ENCODE data around the gene PPP1R1B. TPM values are rescaled to one million over a fixed set of nuclear protein-coding genes. Genes with fewer than 3 reads are reported as not detected.

The PPP1R1B gene
- total and polyA plus RNA-seq, 2 of the 4 experiments (the other 2 are of a cell fraction): not detected

DNA sequence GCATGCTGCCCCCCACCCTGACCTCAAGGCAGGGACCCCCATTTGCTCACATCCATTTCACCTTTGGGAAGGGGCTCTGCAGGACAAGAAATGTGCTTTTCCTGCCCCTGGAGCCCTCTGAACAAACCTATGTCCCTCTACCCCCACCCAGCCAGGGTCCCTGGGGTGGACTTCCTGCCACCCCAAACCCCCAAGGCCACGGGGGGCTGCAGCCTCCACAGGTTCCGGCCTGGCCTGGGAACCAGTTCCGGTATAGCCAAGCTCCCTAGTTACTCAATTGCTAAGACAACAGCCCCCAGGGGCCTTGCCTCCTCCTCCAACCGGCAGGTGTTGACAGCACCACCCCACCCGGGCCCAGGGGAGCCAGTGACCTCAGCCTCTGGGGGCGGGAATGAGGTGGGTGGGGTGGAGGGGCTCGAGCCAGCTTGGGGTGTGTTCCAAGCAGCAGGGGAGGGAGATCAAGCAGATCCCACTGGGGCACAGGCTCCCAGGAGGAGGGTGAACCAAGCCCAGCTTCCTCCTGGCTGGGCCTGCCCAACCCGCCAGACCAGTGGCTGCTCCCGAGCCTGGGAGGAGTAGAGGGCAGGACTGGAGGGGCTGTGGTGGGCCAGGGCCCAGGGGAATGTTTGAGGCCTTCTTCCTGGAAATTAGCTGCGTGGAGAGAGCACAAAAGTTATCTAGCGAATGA, 48.1 kb downstream of the PPP1R1B start:
- Histone ChIP-seq H2AFZ (replicated peaks; ENCODE audit: low read length, poor library complexity) (no peak overlapping the region), H3K27me3 (ENCODE audit: control insufficient read depth, insufficient read depth, low read length) (peaks cover 23% of the 10 kb centered on the region), H3K9me3 (ENCODE audit: control insufficient read depth, insufficient read depth, low read length) (no peaks in the 10 kb centered on the region), H3K4me1 (ENCODE audit: control insufficient read depth, insufficient read depth, low read length) (peaks cover 7% of the 10 kb centered on the region), H2AK9ac (replicated peaks; ENCODE audit: low read depth, low read length, poor library complexity) (no peak overlapping the region), H2BK15ac (ENCODE audit: low read depth, low read length) (no peak overlapping the region), H3K4me3 (ENCODE audit: insufficient read depth, low read depth, low read length) (no peak overlapping the region), H3K14ac (replicated peaks; ENCODE audit: low read depth, low read length) (no peak overlapping the region), H4K20me1 (ENCODE audit: insufficient read depth, low read length) (no peaks in the 10 kb centered on the region), H3K9me1 (ENCODE audit: insufficient read depth, low read length) (peaks cover 7% of the 10 kb centered on the region; the same call in 1 of the 2 replicates), H2AK5ac (ENCODE audit: low read depth, low read length) (no peak overlapping the region), H2BK120ac (ENCODE audit: low read depth, low read length) (no peak overlapping the region), H3K23ac (ENCODE audit: low read depth, low read length) (no peak overlapping the region), H3K56ac (ENCODE audit: extremely low read depth, insufficient read depth, low read length) (no peak overlapping the region), H3K79me1 (ENCODE audit: low read depth in 1 of 2, low read length in 2 of 2) (no peaks in the 10 kb centered on the region), H3K27ac (ENCODE audit: insufficient read depth, low read length) (no peak overlapping the region), H3K4ac (ENCODE audit: low read depth, low read length) (no peak overlapping the region), H2BK5ac (ENCODE audit: low read depth, low read length, poor library complexity, severe bottlenecking) (no peak overlapping the region), H2BK20ac (ENCODE audit: low read depth, low read length) (no peak overlapping the region), H4K91ac (ENCODE audit: insufficient read depth, low read depth, low read length) (no peak overlapping the region), H4K5ac (ENCODE audit: low read depth, low read length) (no peak overlapping the region), H4K8ac (ENCODE audit: low read depth in 2 of 2, low read length in 2 of 2) (no peak overlapping the region), H3K18ac (ENCODE audit: low read depth, low read length) (no peak overlapping the region), H3K9ac (ENCODE audit: low read depth, low read length) (no peak overlapping the region), H3K4me2 (ENCODE audit: low read depth, low read length) (no peak overlapping the region), H3K36me3 (ENCODE audit: control insufficient read depth, insufficient read depth, low read length) (peaks cover 4% of the 10 kb centered on the region; the same call in 1 of the 2 replicates)
- ATAC-seq (ENCODE audit: low read depth): no peak
- TF ChIP-seq RCOR1 (IDR thresholded peaks at IDR 0.05; ENCODE audit: insufficient replicate concordance, low read length): no peak
- dilution Hi-C loops (cut with HindIII; ENCODE audit: low sequenced_read_pairs, unreplicated experiment) (no loop called here), intact Hi-C loops (cut with micrococcal nuclease) (no loop called here), in situ Hi-C loops (cut with MboI; ENCODE audit: low sequenced_read_pairs) (no loop called here)
- POLR2A ChIA-PET (ENCODE audit: unreplicated experiment): no interaction called here
- CTCF ChIA-PET: interaction anchor here (0.8 kb wide), 1 partner anchor 13 kb away, joined by 3 read pairs; the partner anchor contains the start of gene PGAP3
- BruUV-seq (replicated peaks): no TSS peak
- DNase-seq: no peak
- 24% methylated on average over 3 of the region's 11 CpGs; no CpG with 5 or more reads in 1 of the 2 experiments for WGBS, 2 experiments (ENCODE audit: extremely low coverage in 2 of 2, insufficient read length in 1 of 2)
